ENCODE data around the gene CDH23. TPM values are rescaled to one million over a fixed set of nuclear protein-coding genes. Genes with fewer than 3 reads are reported as not detected.

The CDH23 gene
- total RNA-seq, 1 experiment from 2014 or later: 0.02 TPM

GRCh38 chr10:71765906-71766716 is 369.4 kb downstream of the CDH23 start:
- intact Hi-C loops (cut with micrococcal nuclease): loop anchor here (5.0 kb wide), 1 partner anchor 39 kb away; no protein-coding TSS in a partner anchor

GRCh38 chr10:71766717-71767419 is 370.1 kb downstream of the CDH23 start:
- Mint-ChIP-seq H3K4me3 (ENCODE audit: unreplicated experiment) (peak overlapping the region; percentile 59), H3K4me1 (ENCODE audit: insufficient read depth, unreplicated experiment) (peaks cover 33% of the 10 kb centered on the region), H3K27me3 (ENCODE audit: insufficient read depth, unreplicated experiment) (no peaks in the 10 kb centered on the region), H3K36me3 (ENCODE audit: insufficient read depth, unreplicated experiment) (no peaks in the 10 kb centered on the region), H3K27ac (ENCODE audit: low read depth, unreplicated experiment) (peak overlapping the region; percentile 95), H3K9me3 (ENCODE audit: unreplicated experiment) (no peaks in the 10 kb centered on the region)
- intact Hi-C loops (cut with micrococcal nuclease): loop anchor here (5.0 kb wide), 1 partner anchor 40 kb away; no protein-coding TSS in a partner anchor
- TF ChIP-seq, protein P1, sequence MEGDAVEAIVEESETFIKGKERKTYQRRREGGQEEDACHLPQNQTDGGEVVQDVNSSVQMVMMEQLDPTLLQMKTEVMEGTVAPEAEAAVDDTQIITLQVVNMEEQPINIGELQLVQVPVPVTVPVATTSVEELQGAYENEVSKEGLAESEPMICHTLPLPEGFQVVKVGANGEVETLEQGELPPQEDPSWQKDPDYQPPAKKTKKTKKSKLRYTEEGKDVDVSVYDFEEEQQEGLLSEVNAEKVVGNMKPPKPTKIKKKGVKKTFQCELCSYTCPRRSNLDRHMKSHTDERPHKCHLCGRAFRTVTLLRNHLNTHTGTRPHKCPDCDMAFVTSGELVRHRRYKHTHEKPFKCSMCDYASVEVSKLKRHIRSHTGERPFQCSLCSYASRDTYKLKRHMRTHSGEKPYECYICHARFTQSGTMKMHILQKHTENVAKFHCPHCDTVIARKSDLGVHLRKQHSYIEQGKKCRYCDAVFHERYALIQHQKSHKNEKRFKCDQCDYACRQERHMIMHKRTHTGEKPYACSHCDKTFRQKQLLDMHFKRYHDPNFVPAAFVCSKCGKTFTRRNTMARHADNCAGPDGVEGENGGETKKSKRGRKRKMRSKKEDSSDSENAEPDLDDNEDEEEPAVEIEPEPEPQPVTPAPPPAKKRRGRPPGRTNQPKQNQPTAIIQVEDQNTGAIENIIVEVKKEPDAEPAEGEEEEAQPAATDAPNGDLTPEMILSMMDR (IDR thresholded peaks at IDR 0.05; ENCODE audit: unreplicated experiment): no peak
- DNase-seq (ENCODE audit: unreplicated experiment): peak; percentile 88
- ChIA-PET POLR2A (interaction anchor here (0.6 to 2.0 kb wide), 12 partner anchors 8 to 93 kb away, joined by 3 to 6 read pairs (median 3); partner anchors contain the start of gene PSAP), CTCF (interaction anchor here (0.6 to 1.9 kb wide), 9 partner anchors 28 to 447 kb away, joined by 3 to 7 read pairs (median 3); partner anchors contain the start of gene SLC29A3)
- BruUV-seq (replicated peaks): no TSS peak

More at GRCh38 chr10:71765906-71766716, 369.4 kb downstream of the CDH23 start:
- Mint-ChIP-seq H3K9me3 (ENCODE audit: unreplicated experiment) (no peaks in the 10 kb centered on the region), H3K36me3 (ENCODE audit: insufficient read depth, unreplicated experiment) (no peaks in the 10 kb centered on the region), H3K27ac (ENCODE audit: low read depth, unreplicated experiment) (peak overlapping the region; percentile 95), H3K27me3 (ENCODE audit: insufficient read depth, unreplicated experiment) (no peaks in the 10 kb centered on the region), H3K4me1 (ENCODE audit: insufficient read depth, unreplicated experiment) (peaks cover 37% of the 10 kb centered on the region), H3K4me3 (ENCODE audit: unreplicated experiment) (no peak overlapping the region)
- ChIA-PET CTCF (interaction anchor here (0.6 to 1.9 kb wide), 8 partner anchors 27 to 446 kb away, joined by 3 to 7 read pairs (median 3); partner anchors contain the start of gene SLC29A3), POLR2A (interaction anchor here (0.6 to 2.0 kb wide), 10 partner anchors 11 to 1927 kb away, joined by 3 to 6 read pairs (median 4); partner anchors contain the start of gene PSAP)
- DNase-seq (ENCODE audit: unreplicated experiment): no peak
- TF ChIP-seq, protein P1 (IDR thresholded peaks at IDR 0.05; ENCODE audit: unreplicated experiment): no peak
- BruUV-seq (replicated peaks): no TSS peak

GRCh38 chr10:71767420-71768035 is 370.8 kb downstream of the CDH23 start:
- intact Hi-C loops (cut with micrococcal nuclease): loop anchor here (5.0 kb wide), 1 partner anchor 40 kb away; no protein-coding TSS in a partner anchor

More at GRCh38 chr10:71767420-71768035, 370.8 kb downstream of the CDH23 start:
- POLR2A ChIA-PET: interaction anchor here (0.8 to 2.0 kb wide), 7 partner anchors 21 to 84 kb away, joined by 3 to 6 read pairs (median 3); partner anchors contain the start of gene PSAP
- Mint-ChIP-seq H3K4me3 (ENCODE audit: unreplicated experiment) (peak overlapping the region; percentile 59), H3K27ac (ENCODE audit: low read depth, unreplicated experiment) (peak overlapping the region; percentile 95), H3K9me3 (ENCODE audit: unreplicated experiment) (no peaks in the 10 kb centered on the region), H3K27me3 (ENCODE audit: insufficient read depth, unreplicated experiment) (no peaks in the 10 kb centered on the region), H3K4me1 (ENCODE audit: insufficient read depth, unreplicated experiment) (peaks cover 39% of the 10 kb centered on the region), H3K36me3 (ENCODE audit: insufficient read depth, unreplicated experiment) (no peaks in the 10 kb centered on the region)
- BruUV-seq (replicated peaks): no TSS peak
- CTCF ChIA-PET: interaction anchor here (0.6 to 1.9 kb wide), 7 partner anchors 29 to 424 kb away, joined by 3 to 7 read pairs (median 3); no protein-coding TSS in a partner anchor
- TF ChIP-seq, protein P1 (IDR thresholded peaks at IDR 0.05; ENCODE audit: unreplicated experiment): no peak
- peak; percentile 50 for DNase-seq (ENCODE audit: unreplicated experiment)
